PC-9 (cell line): ENCODE measurements around the gene IRF1. TPM values are rescaled to one million over a fixed set of nuclear protein-coding genes. Genes with fewer than 3 reads are reported as not detected.

Source experiments
- BruUV-seq: library from RNA; stranded (reverse); fragments of 400-500 nt; replicated peaks from 2 replicates; lab custom pipeline; 2021; lab: Mats Ljungman, UMichigan
- CTCF ChIA-PET: fragments of 300-600 bp; sonication (Branson Sonifier 250); formaldehyde crosslinking; loops from one replicate; lab custom pipeline; 2022; ENCODE audit warnings: antibody characterized with exemption; lab: Charles Lee
- POLR2A ChIA-PET: fragments of 300-600 bp; sonication (Branson Sonifier 250); formaldehyde crosslinking; loops from one replicate; lab custom pipeline; 2022; ENCODE audit warnings: antibody characterized with exemption; ENCODE audit not compliant: unreplicated experiment; lab: Charles Lee
- DNase-seq, 2 experiments: peaks; one replicate each; pipeline versions ENCODE4 v3.0.0 to v3.0.0-alpha.2; 2015 to 2022; ENCODE audit warnings: mixed read lengths in 1 of 2
- H2AFZ ChIP-seq: fragments of 200-600 bp; sonication (generic); 2 replicates; pipeline ENCODE4 v1.8.1; 2017; ENCODE audit warnings: antibody characterized with exemption
- H3F3A ChIP-seq: fragments of 200-600 bp; sonication (generic); 2 replicates; pipeline ENCODE4 v1.8.1; 2017; ENCODE audit warnings: antibody characterized with exemption, mild to moderate bottlenecking, low read depth; ENCODE audit not compliant: insufficient read depth
- H3K27ac ChIP-seq: fragments of 200-600 bp; sonication (generic); 2 replicates; pipeline ENCODE4 v1.6.1; 2016; ENCODE audit warnings: mixed run types
- H3K27me3 ChIP-seq: fragments of 200-600 bp; sonication (generic); 2 replicates; pipeline ENCODE4 v1.6.1; 2016; ENCODE audit warnings: low read depth, mixed run types; ENCODE audit not compliant: insufficient read depth
- H3K36me3 ChIP-seq: fragments of 200-600 bp; sonication (generic); 2 replicates; pipeline ENCODE4 v1.6.1; 2016; ENCODE audit warnings: low read depth, mixed run types
- H3K4me1 ChIP-seq: fragments of 200-600 bp; sonication (generic); replicated peaks from 2 replicates; pipeline ENCODE4 v1.6.1; 2016; ENCODE audit warnings: mixed run types; ENCODE audit not compliant: insufficient read depth
- H3K4me2 ChIP-seq: fragments of 200-600 bp; sonication (generic); 2 replicates; pipeline ENCODE4 v1.6.1; 2017; ENCODE audit warnings: mixed run types
- H3K4me3 ChIP-seq: fragments of 200-600 bp; sonication (generic); 2 replicates; pipeline ENCODE4 v1.6.1; 2016; ENCODE audit warnings: mixed run types
- H3K79me2 ChIP-seq: fragments of 200-600 bp; sonication (generic); 2 replicates; pipeline ENCODE4 v1.6.1; 2017; ENCODE audit warnings: low read depth, mixed run types
- H3K9me2 ChIP-seq: fragments of 200-600 bp; sonication (generic); 2 replicates; pipeline ENCODE4 v1.8.1; 2017; ENCODE audit warnings: mild to moderate bottlenecking; ENCODE audit not compliant: insufficient read depth
- H3K9me3 ChIP-seq: fragments of 200-600 bp; sonication (generic); 2 replicates; pipeline ENCODE4 v1.8.1; 2016; ENCODE audit warnings: low read depth; ENCODE audit not compliant: insufficient read depth
- H4K20me1 ChIP-seq: fragments of 200-600 bp; sonication (generic); 2 replicates; pipeline ENCODE4 v1.8.1; 2017; ENCODE audit not compliant: insufficient read depth
- CTCF ChIP-seq: fragments of 200-600 bp; sonication (generic); conservative IDR thresholded peaks from 2 replicates; pipeline ENCODE4 v1.6.1; 2017; ENCODE audit warnings: mixed run types, antibody characterized with exemption, mild to moderate bottlenecking, moderate library complexity
- EZH2 ChIP-seq: fragments of 200-600 bp; sonication (generic); IDR thresholded peaks from 2 replicates; pipeline ENCODE4 v1.8.0; 2017; ENCODE audit warnings: antibody characterized with exemption, low read depth
- intact Hi-C: fragments of 100-400 bp; cut with micrococcal nuclease; formaldehyde crosslinking; loops from one replicate; pipeline ENCODE4 v1.10.0; 2022; ENCODE audit not compliant: unreplicated experiment
- total RNA-seq: library from RNA; stranded (reverse); gene quantifications from 2 replicates; pipeline ENCODE4 v1.2.3, GENCODE V29; 2021

The IRF1 gene
- total RNA-seq, 1 experiment from 2014 or later: 27.1 TPM

- Histone ChIP-seq H2AFZ (no peak overlapping the region), H3K9me2 (no peaks in the 10 kb centered on the region), H3K9me3 (no peaks in the 10 kb centered on the region), H3K4me2 (no peak overlapping the region), H3K79me2 (no peaks in the 10 kb centered on the region), H4K20me1 (no peaks in the 10 kb centered on the region), H3K36me3 (no peaks in the 10 kb centered on the region), H3K4me3 (no peak overlapping the region), H3F3A (peaks cover 14% of the 10 kb centered on the region), H3K4me1 (peaks cover 43% of the 10 kb centered on the region), H3K27me3 (no peaks in the 10 kb centered on the region), H3K27ac (peak overlapping the region; percentile 70; the same call in 1 of the 2 replicates)
- TF ChIP-seq EZH2 (no peak), CTCF (no peak)
- ChIA-PET CTCF (interaction anchor here (0.6 kb wide), 1 partner anchor 372 kb away, joined by 3 read pairs; no protein-coding TSS in a partner anchor), POLR2A (interaction anchor here (0.7 to 1.4 kb wide), 2 partner anchors 33 to 35 kb away, joined by 3 read pairs; no protein-coding TSS in a partner anchor)
- DNase-seq: no peak
- no TSS peak for BruUV-seq
- intact Hi-C loops: no loop called here
These were observed 30.4 kb downstream of the IRF1 start for GRCh38 chr5:132459983-132460838.

- Histone ChIP-seq H3K9me2 (no peaks in the 10 kb centered on the region), H3F3A (peaks cover 14% of the 10 kb centered on the region), H3K4me1 (peaks cover 34% of the 10 kb centered on the region), H3K36me3 (no peaks in the 10 kb centered on the region), H3K27me3 (no peaks in the 10 kb centered on the region), H2AFZ (no peak overlapping the region), H3K79me2 (no peaks in the 10 kb centered on the region), H3K4me3 (no peak overlapping the region), H3K27ac (peak overlapping the region; percentile 70), H4K20me1 (no peaks in the 10 kb centered on the region), H3K4me2 (peak overlapping the region; percentile 30), H3K9me3 (no peaks in the 10 kb centered on the region)
- BruUV-seq: no TSS peak
- ChIA-PET CTCF (interaction anchor here (0.6 kb wide), 3 partner anchors 34 to 373 kb away, joined by 3 read pairs; no protein-coding TSS in a partner anchor), POLR2A (interaction anchor here (0.5 to 1.4 kb wide), 5 partner anchors 32 to 117 kb away, joined by 3 to 7 read pairs (median 3); no protein-coding TSS in a partner anchor)
- DNase-seq: peak in 1 of 2 experiments; percentile 58
- TF ChIP-seq EZH2 (no peak), CTCF (no peak)
- intact Hi-C loops: no loop called here
These were observed 31.3 kb downstream of the IRF1 start for GRCh38 chr5:132459031-132459982.

- Histone ChIP-seq H3K79me2 (no peaks in the 10 kb centered on the region), H3K4me1 (peaks cover 27% of the 10 kb centered on the region), H3K9me2 (no peaks in the 10 kb centered on the region), H3K27me3 (no peaks in the 10 kb centered on the region), H3K9me3 (no peaks in the 10 kb centered on the region), H3K27ac (peak overlapping the region; percentile 70), H2AFZ (no peak overlapping the region), H3K4me2 (peak overlapping the region; percentile 30), H3K36me3 (no peaks in the 10 kb centered on the region), H3K4me3 (no peak overlapping the region), H3F3A (peaks cover 14% of the 10 kb centered on the region), H4K20me1 (no peaks in the 10 kb centered on the region)
- no TSS peak for BruUV-seq
- intact Hi-C loops: no loop called here
- ChIA-PET POLR2A (interaction anchor here (0.5 to 1.4 kb wide), 6 partner anchors 13 to 116 kb away, joined by 3 to 7 read pairs (median 3); no protein-coding TSS in a partner anchor), CTCF (interaction anchor here (0.6 kb wide), 3 partner anchors 33 to 1581 kb away, joined by 3 read pairs; no protein-coding TSS in a partner anchor)
- peak in 1 of 2 experiments; percentile 69 for DNase-seq
- TF ChIP-seq CTCF: no peak
- no peak for TF ChIP-seq EZH2
These were observed 31.9 kb downstream of the IRF1 start for GRCh38 chr5:132458651-132459030.
